SK-N-MC (cell line): ENCODE data around the gene SWAP70.

Experiments used
- DNase-seq: peaks from one replicate; pipeline ENCODE4 v3.0.0-alpha.2; 2011; ENCODE audit warnings: low read depth, low spot score
- H3K27ac ChIP-seq: fragments of 200-600 bp; sonication (generic); 2 replicates; pipeline ENCODE4 v1.5.1; 2016; ENCODE audit warnings: mixed run types
- H3K36me3 ChIP-seq: fragments of 200-600 bp; sonication (generic); 2 replicates; pipeline ENCODE4 v1.6.1; 2017; ENCODE audit warnings: antibody characterized with exemption, low read length, mixed read lengths; ENCODE audit not compliant: insufficient read depth
- H3K4me3 ChIP-seq: fragments of 200-600 bp; sonication (generic); 2 replicates; pipeline ENCODE4 v1.5.1; 2016
- H3K9ac ChIP-seq: fragments of 200-600 bp; sonication (generic); 2 replicates; pipeline ENCODE4 v1.8.0; 2017; ENCODE audit warnings: mixed run types, mixed read lengths; ENCODE audit not compliant: insufficient read length
- H3K9me3 ChIP-seq: fragments of 200-600 bp; sonication (generic); 2 replicates; pipeline ENCODE4 v1.6.1; 2017; ENCODE audit warnings: low read depth, mild to moderate bottlenecking, antibody characterized with exemption, low read length, moderate library complexity, mixed read lengths
- EZH2 ChIP-seq: fragments of 200-600 bp; sonication (generic); IDR thresholded peaks from one replicate; pipeline ENCODE4 v1.6.1; 2017; ENCODE audit warnings: antibody characterized with exemption
- FOXP2 ChIP-seq: optimal IDR thresholded peaks from 2 replicates; pipeline ENCODE3; 2011; ENCODE audit warnings: mild to moderate bottlenecking, moderate library complexity; ENCODE audit not compliant: insufficient read depth; ENCODE audit errors: extremely low read length, control extremely low read depth
- POLR2AphosphoS5 ChIP-seq: IDR thresholded peaks from 2 replicates; pipeline ENCODE4 v1.6.1; 2012; ENCODE audit warnings: mild to moderate bottlenecking, low read depth, low read length, borderline replicate concordance

SWAP70 gene

GRCh38 chr11:9784602-9785315 is 120.9 kb downstream of the SWAP70 start:
- Histone ChIP-seq H3K9ac (no peak overlapping the region), H3K27ac (no peak overlapping the region), H3K9me3 (no peaks in the 10 kb centered on the region), H3K4me3 (no peak overlapping the region), H3K36me3 (peaks cover 54% of the 10 kb centered on the region; the same call in 1 of the 2 replicates)
- TF ChIP-seq POLR2AphosphoS5 = no peak
- no peak for TF ChIP-seq FOXP2
- TF ChIP-seq EZH2 = no peak
- no peak for DNase-seq

- Histone ChIP-seq H3K36me3 (peaks cover 35% of the 10 kb centered on the region), H3K27ac (no peak overlapping the region)
- no peak for TF ChIP-seq FOXP2
- TF ChIP-seq POLR2AphosphoS5 = no peak
- no peak for TF ChIP-seq EZH2
Observed at GRCh38 chr11:9787260-9787659, 123.4 kb downstream of the SWAP70 start.

GRCh38 chr11:9787981-9788521 is 124.2 kb downstream of the SWAP70 start:
- no peak overlapping the region for H3K9ac ChIP-seq
- no peak overlapping the region for H3K27ac ChIP-seq
- H3K4me3 ChIP-seq = no peak overlapping the region
- no peaks in the 10 kb centered on the region for H3K9me3 ChIP-seq
- H3K36me3 ChIP-seq = peaks cover 35% of the 10 kb centered on the region
- DNase-seq = no peak
- TF ChIP-seq EZH2 = no peak
- no peak for TF ChIP-seq FOXP2
- no peak for TF ChIP-seq POLR2AphosphoS5

More at GRCh38 chr11:9787260-9787659, 123.4 kb downstream of the SWAP70 start:
- Histone ChIP-seq H3K4me3 (no peak overlapping the region), H3K9ac (no peak overlapping the region), H3K9me3 (no peaks in the 10 kb centered on the region)
- no peak for DNase-seq

GRCh38 chr11:9789910-9790309 is 126.0 kb downstream of the SWAP70 start:
- no peak for TF ChIP-seq FOXP2
- TF ChIP-seq EZH2 = no peak
- TF ChIP-seq POLR2AphosphoS5 = no peak
- no peak overlapping the region for H3K27ac ChIP-seq
- no peak overlapping the region for H3K9ac ChIP-seq
- no peak for DNase-seq
- peaks cover 32% of the 10 kb centered on the region for H3K36me3 ChIP-seq
- no peak overlapping the region for H3K4me3 ChIP-seq
- H3K9me3 ChIP-seq = no peaks in the 10 kb centered on the region

GRCh38 chr11:9790703-9791102 is 126.8 kb downstream of the SWAP70 start:
- Histone ChIP-seq H3K27ac (no peak overlapping the region), H3K9ac (no peak overlapping the region), H3K9me3 (no peaks in the 10 kb centered on the region), H3K4me3 (no peak overlapping the region), H3K36me3 (peaks cover 29% of the 10 kb centered on the region)
- DNase-seq = no peak
- TF ChIP-seq EZH2 (no peak), POLR2AphosphoS5 (no peak), FOXP2 (no peak)

- no peak overlapping the region for H3K9ac ChIP-seq
- DNase-seq = no peak
- H3K36me3 ChIP-seq = no peaks in the 10 kb centered on the region
- H3K9me3 ChIP-seq = no peaks in the 10 kb centered on the region
- H3K4me3 ChIP-seq = no peak overlapping the region
- TF ChIP-seq POLR2AphosphoS5 = no peak
- no peak for TF ChIP-seq EZH2
- no peak for TF ChIP-seq FOXP2
- H3K27ac ChIP-seq = no peak overlapping the region
Observed at GRCh38 chr11:9796266-9796665, 132.4 kb downstream of the SWAP70 start.

- DNase-seq = no peak
- no peak overlapping the region; the same call in 1 of the 2 replicates for H3K27ac ChIP-seq
- TF ChIP-seq FOXP2 (no peak), EZH2 (no peak), POLR2AphosphoS5 (no peak)
- H3K4me3 ChIP-seq = no peak overlapping the region
- H3K9ac ChIP-seq = no peak overlapping the region
- H3K36me3 ChIP-seq = no peaks in the 10 kb centered on the region
- H3K9me3 ChIP-seq = no peaks in the 10 kb centered on the region
Observed at GRCh38 chr11:9796854-9797253, 133.0 kb downstream of the SWAP70 start.

GRCh38 chr11:9797300-9797699 is 133.4 kb downstream of the SWAP70 start:
- no peak overlapping the region; the same call in 1 of the 2 replicates for H3K27ac ChIP-seq
- DNase-seq = no peak
- no peak overlapping the region for H3K9ac ChIP-seq
- no peaks in the 10 kb centered on the region for H3K36me3 ChIP-seq
- TF ChIP-seq EZH2 (no peak), FOXP2 (no peak), POLR2AphosphoS5 (no peak)
- no peaks in the 10 kb centered on the region for H3K9me3 ChIP-seq
- no peak overlapping the region for H3K4me3 ChIP-seq

- DNase-seq = no peak
- Histone ChIP-seq H3K36me3 (no peaks in the 10 kb centered on the region), H3K9me3 (no peaks in the 10 kb centered on the region), H3K27ac (no peak overlapping the region; the same call in 1 of the 2 replicates), H3K9ac (no peak overlapping the region), H3K4me3 (no peak overlapping the region)
- no peak for TF ChIP-seq POLR2AphosphoS5
- TF ChIP-seq FOXP2 = no peak
- TF ChIP-seq EZH2 = no peak
Observed at GRCh38 chr11:9799886-9800285, 136.0 kb downstream of the SWAP70 start.
